GM21423 (cell line): Measurements from ENCODE around the gene RFFL.
A peak's percentile ranks its signal among the peaks of the same experiment; 100 is the strongest.
"Not testable (repeated sequence)": the region's sequence is repeated elsewhere in the genome, so short reads cannot be mapped to it uniquely, and the experiment has no call there.

Experiments used
- ATAC-seq: cut with Tn5 transposase; IDR thresholded peaks from one replicate; pipeline ENCODE4 v1.9.1; 2021; ENCODE audit warnings: mild to moderate bottlenecking, moderate library complexity; ENCODE audit not compliant: unreplicated experiment

The RFFL gene

GRCh38 chr17:35051183-35051578 lies 12.3 kb downstream of the RFFL start:
- ATAC-seq = peak; percentile 74

GRCh38 chr17:35050170-35050569 lies 13.3 kb downstream of the RFFL start:
- no peak for ATAC-seq

GRCh38 chr17:35048685-35049379 lies 14.7 kb downstream of the RFFL start:
- ATAC-seq = no peak

- peak; percentile 45 for ATAC-seq
These were observed 16.7 kb downstream of the RFFL start for GRCh38 chr17:35046740-35047283.

GRCh38 chr17:35046245-35046644 lies 17.3 kb downstream of the RFFL start:
- no peak for ATAC-seq

- ATAC-seq = not testable (repeated sequence)
These were observed 18.0 kb downstream of the RFFL start for GRCh38 chr17:35045458-35045979.

- ATAC-seq = no peak
These were observed 19.3 kb downstream of the RFFL start for GRCh38 chr17:35044181-35044580.

- ATAC-seq = no peak
These were observed 22.1 kb downstream of the RFFL start for GRCh38 chr17:35041390-35041789.

- no peak for ATAC-seq
These were observed 25.1 kb downstream of the RFFL start for GRCh38 chr17:35038453-35038852.

GRCh38 chr17:35030780-35031179 lies 32.7 kb downstream of the RFFL start:
- ATAC-seq = no peak

- no peak for ATAC-seq
These were observed 34.8 kb downstream of the RFFL start for GRCh38 chr17:35028531-35029262.

- ATAC-seq = not testable (repeated sequence)
These were observed 35.4 kb downstream of the RFFL start for GRCh38 chr17:35028097-35028496.

- no peak for ATAC-seq
These were observed 38.0 kb downstream of the RFFL start for GRCh38 chr17:35025541-35025940.

GRCh38 chr17:35023538-35023937 lies 40.0 kb downstream of the RFFL start:
- ATAC-seq = no peak

- peak; percentile 83 for ATAC-seq
These were observed 40.9 kb downstream of the RFFL start for GRCh38 chr17:35022536-35023063.

- ATAC-seq = no peak
These were observed 41.8 kb downstream of the RFFL start for GRCh38 chr17:35021520-35022380.

GRCh38 chr17:35019386-35020179 lies 43.9 kb downstream of the RFFL start:
- no peak for ATAC-seq

GRCh38 chr17:35018814-35019213 lies 44.7 kb downstream of the RFFL start:
- no peak for ATAC-seq

- ATAC-seq = no peak
These were observed 46.5 kb downstream of the RFFL start for GRCh38 chr17:35017021-35017420.

- no peak for ATAC-seq
These were observed 47.1 kb downstream of the RFFL start for GRCh38 chr17:35016369-35016768.
